SU-DHL-6 (cell line): ENCODE data around the gene TENT5C.

Experiments
- H2AFZ ChIP-seq: fragments of 200-600 bp; sonication (generic); 2 replicates; pipeline ENCODE4 v1.6.1; 2014; ENCODE audit warnings: low read depth, mild to moderate bottlenecking, moderate library complexity, mixed read lengths, antibody characterized with exemption, low read length; ENCODE audit not compliant: severe bottlenecking
- H3F3A ChIP-seq: fragments of 200-600 bp; shearing (Covaris generic); 2 replicates; pipeline ENCODE4 v1.6.0; 2016; ENCODE audit warnings: antibody characterized with exemption, mild to moderate bottlenecking; ENCODE audit not compliant: insufficient read depth
- H3K27ac ChIP-seq: fragments of 200-600 bp; sonication (generic); 2 replicates; pipeline ENCODE4 v1.5.1; 2016; ENCODE audit warnings: low read depth, mild to moderate bottlenecking, low read length, moderate library complexity, mixed read lengths
- H3K27me3 ChIP-seq: fragments of 200-600 bp; sonication (generic), shearing (Covaris generic); 2 replicates; pipeline ENCODE4 v1.6.0; 2014; ENCODE audit warnings: mild to moderate bottlenecking, low read length
- H3K36me3 ChIP-seq: fragments of 200-600 bp; sonication (generic); 2 replicates; pipeline ENCODE4 v1.6.1; 2014; ENCODE audit warnings: mild to moderate bottlenecking, low read length, mixed read lengths
- H3K4me2 ChIP-seq: fragments of 300-600, 200-600 bp; shearing (Covaris generic), sonication (generic); 2 replicates; pipeline ENCODE4 v1.6.0; 2014; ENCODE audit warnings: low read length, low read depth, mild to moderate bottlenecking; ENCODE audit not compliant: poor library complexity, severe bottlenecking
- H3K4me3 ChIP-seq: fragments of 200-600 bp; sonication (generic); 2 replicates; pipeline ENCODE4 v1.5.1; 2014; ENCODE audit warnings: antibody characterized with exemption, low read length, mild to moderate bottlenecking, mixed read lengths; ENCODE audit not compliant: insufficient read depth, poor library complexity, severe bottlenecking
- H3K79me2 ChIP-seq: fragments of 200-600 bp; sonication (generic); 2 replicates; pipeline ENCODE4 v1.6.1; 2014; ENCODE audit warnings: mild to moderate bottlenecking, low read length, moderate library complexity; ENCODE audit not compliant: insufficient read depth
- H3K9ac ChIP-seq: fragments of 200-600 bp; sonication (generic); 2 replicates; pipeline ENCODE4 v1.7.0; 2014; ENCODE audit warnings: mild to moderate bottlenecking, low read length
- H3K9me2 ChIP-seq: fragments of 200-600 bp; sonication (generic); replicated peaks from 2 replicates; pipeline ENCODE4 v1.6.1; 2014; ENCODE audit warnings: low read length; ENCODE audit not compliant: insufficient read depth
- H3K9me3 ChIP-seq: fragments of 200-600 bp; sonication (generic); 2 replicates; pipeline ENCODE4 v1.6.1; 2014; ENCODE audit warnings: low read length, mixed read lengths; ENCODE audit not compliant: insufficient read depth
- H4K20me1 ChIP-seq: fragments of 200-600 bp; sonication (generic); 2 replicates; pipeline ENCODE4 v1.6.1; 2014; ENCODE audit warnings: low read depth, mild to moderate bottlenecking, antibody characterized with exemption, low read length, moderate library complexity, mixed read lengths
- CTCF ChIP-seq: fragments of 200-600 bp; sonication (generic); IDR thresholded peaks from one replicate; pipeline ENCODE4 v1.5.1; 2017; ENCODE audit warnings: antibody characterized with exemption, mild to moderate bottlenecking, low read length, moderate library complexity; ENCODE audit not compliant: insufficient read depth, poor library complexity, severe bottlenecking
- EZH2phosphoT487 ChIP-seq: fragments of 200-600 bp; sonication (generic), shearing (Covaris generic); conservative IDR thresholded peaks from 2 replicates; pipeline ENCODE4 v1.6.1; 2018; ENCODE audit warnings: mild to moderate bottlenecking, antibody characterized with exemption, low read length, moderate library complexity, mixed read lengths

The TENT5C gene

GRCh38 chr1:117606649-117607430 lies 992 bp downstream of the TENT5C start:
- no peaks in the 10 kb centered on the region for H4K20me1 ChIP-seq
- no peaks in the 10 kb centered on the region for H3K36me3 ChIP-seq
- H3K9me2 ChIP-seq = no peaks in the 10 kb centered on the region
- H3K4me2 ChIP-seq = peak overlapping the region; percentile 81
- no peaks in the 10 kb centered on the region for H3K27me3 ChIP-seq
- peak overlapping the region; percentile 59 for H3K4me3 ChIP-seq
- TF ChIP-seq CTCF = no peak
- no peak for TF ChIP-seq EZH2phosphoT487
- 0 out of 2 replicates have a peak overlapping the region, but pooled peaks have one; percentile 43 for H3K9ac ChIP-seq
- no peaks in the 10 kb centered on the region for H3F3A ChIP-seq
- H3K9me3 ChIP-seq = no peaks in the 10 kb centered on the region
- H3K79me2 ChIP-seq = no peaks in the 10 kb centered on the region
- H2AFZ ChIP-seq = peak overlapping the region; percentile 69
- no peak overlapping the region for H3K27ac ChIP-seq

GRCh38 chr1:117607471-117607870 lies 1.6 kb downstream of the TENT5C start:
- H3K9ac ChIP-seq = no peak overlapping the region
- H2AFZ ChIP-seq = no peak overlapping the region
- H3K9me3 ChIP-seq = no peaks in the 10 kb centered on the region
- no peaks in the 10 kb centered on the region for H3K27me3 ChIP-seq
- H3K4me3 ChIP-seq = no peak overlapping the region
- TF ChIP-seq CTCF = no peak
- no peaks in the 10 kb centered on the region for H3K9me2 ChIP-seq
- no peak overlapping the region for H3K27ac ChIP-seq
- H3K36me3 ChIP-seq = no peaks in the 10 kb centered on the region
- H3K79me2 ChIP-seq = no peaks in the 10 kb centered on the region
- no peak overlapping the region for H3K4me2 ChIP-seq
- H4K20me1 ChIP-seq = no peaks in the 10 kb centered on the region
- no peaks in the 10 kb centered on the region for H3F3A ChIP-seq

GRCh38 chr1:117608115-117608615 lies 2.3 kb downstream of the TENT5C start:
- no peaks in the 10 kb centered on the region for H3K27me3 ChIP-seq
- no peaks in the 10 kb centered on the region for H3K79me2 ChIP-seq
- H3F3A ChIP-seq = no peaks in the 10 kb centered on the region
- no peak overlapping the region for H3K4me2 ChIP-seq
- no peaks in the 10 kb centered on the region for H3K36me3 ChIP-seq
- H3K27ac ChIP-seq = no peak overlapping the region
- no peak for TF ChIP-seq CTCF
- TF ChIP-seq EZH2phosphoT487 = no peak
- H3K4me3 ChIP-seq = no peak overlapping the region
- no peaks in the 10 kb centered on the region for H4K20me1 ChIP-seq
- H2AFZ ChIP-seq = no peak overlapping the region
- H3K9ac ChIP-seq = no peak overlapping the region
- no peaks in the 10 kb centered on the region for H3K9me3 ChIP-seq
- no peaks in the 10 kb centered on the region for H3K9me2 ChIP-seq
